GM18499 (cell line): ENCODE results near the gene XRCC1.
"Not testable (repeated sequence)": the region's sequence is repeated elsewhere in the genome, so short reads cannot be mapped to it uniquely, and the experiment has no call there.

Source experiments
- ATAC-seq: cut with Tn5 transposase; IDR thresholded peaks from one replicate; pipeline ENCODE4 v1.9.1; 2021; ENCODE audit warnings: moderate number of reproducible peaks; ENCODE audit not compliant: insufficient read depth, unreplicated experiment

XRCC1 gene

DNA sequence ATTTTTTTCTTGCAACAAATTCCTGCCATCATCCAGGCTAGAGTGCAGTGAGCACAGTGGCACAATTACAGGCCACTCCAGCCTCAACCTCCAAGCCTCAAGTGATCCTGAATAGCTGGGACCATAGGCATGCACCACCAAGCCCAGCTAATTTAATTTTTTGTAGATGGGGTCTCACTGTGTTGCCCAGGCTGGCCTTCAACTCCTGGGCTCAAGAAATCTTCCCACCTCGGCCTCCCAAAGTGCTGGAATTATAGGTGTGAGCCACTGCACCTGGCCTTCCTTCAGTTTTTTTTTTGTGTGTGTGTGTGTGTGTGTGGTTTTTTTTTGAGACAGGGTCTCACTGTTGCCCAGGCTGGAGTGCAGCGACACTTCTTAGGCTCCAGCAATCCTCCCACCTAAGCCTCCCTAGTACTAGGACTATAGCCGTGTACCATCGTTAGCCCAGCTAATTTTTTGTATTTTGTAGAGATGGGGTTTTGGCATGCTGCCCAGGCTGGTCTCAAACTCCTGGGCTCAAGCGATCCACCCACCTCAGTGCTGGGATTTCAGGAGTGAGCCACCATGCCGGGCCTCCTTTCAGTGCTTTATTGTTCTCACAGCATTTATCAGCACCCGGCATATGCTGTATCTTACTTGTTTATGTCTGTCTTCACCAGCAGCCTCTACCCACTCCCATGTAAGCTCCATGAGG is 30.7 kb upstream of the XRCC1 start:
- no peak for ATAC-seq

DNA sequence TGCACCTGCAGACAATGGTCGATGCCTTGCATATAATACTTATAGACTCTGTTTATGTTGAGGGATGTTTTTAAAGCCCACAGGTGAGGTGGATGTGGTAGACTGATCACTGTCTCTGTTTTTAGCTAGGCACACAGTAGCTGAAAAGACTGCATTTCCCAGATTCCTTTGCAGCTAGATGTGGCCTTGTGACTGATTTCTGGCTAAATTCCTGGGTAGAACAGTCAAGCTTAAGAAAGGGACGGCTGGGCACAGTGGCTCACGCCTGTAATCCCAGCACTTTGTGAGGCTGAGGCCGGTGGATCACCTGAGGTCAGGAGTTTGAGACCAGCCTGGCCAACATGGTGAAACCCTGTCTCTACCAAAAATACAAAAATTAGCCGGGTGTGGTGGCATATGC is 25.0 kb upstream of the XRCC1 start:
- ATAC-seq, result not testable (repeated sequence)

DNA sequence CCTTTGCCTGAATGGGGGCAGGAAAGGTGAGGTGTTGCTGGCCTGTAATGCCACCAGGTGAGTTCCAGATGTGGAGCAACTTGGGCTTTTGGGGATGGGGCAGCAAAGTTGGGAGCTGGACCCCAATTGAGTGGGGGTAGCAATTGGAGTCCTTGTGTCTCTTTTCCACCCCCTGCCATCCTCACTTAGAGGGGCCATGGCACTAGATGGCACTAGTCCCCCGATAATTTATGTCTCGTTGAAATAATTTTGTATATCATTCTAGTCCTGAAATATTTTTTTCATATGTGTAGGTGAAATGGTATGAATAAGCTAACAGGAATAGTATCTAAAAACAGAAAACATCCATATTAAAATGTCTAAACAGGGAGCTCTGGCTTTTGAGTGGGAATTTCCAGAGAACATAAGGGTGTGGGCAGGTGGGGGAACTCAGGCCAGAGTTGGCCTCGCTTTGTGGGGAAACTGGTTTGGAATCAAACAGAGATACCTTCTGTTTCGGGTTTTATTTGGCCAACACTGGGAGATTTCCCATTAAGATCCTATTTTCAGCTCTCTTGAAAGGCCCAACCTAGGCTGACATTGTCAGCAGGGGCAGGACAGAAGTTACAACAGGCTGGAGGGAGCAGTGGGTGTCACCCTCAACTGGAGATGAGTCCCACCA is 24.4 kb upstream of the XRCC1 start:
- ATAC-seq, result no peak

DNA sequence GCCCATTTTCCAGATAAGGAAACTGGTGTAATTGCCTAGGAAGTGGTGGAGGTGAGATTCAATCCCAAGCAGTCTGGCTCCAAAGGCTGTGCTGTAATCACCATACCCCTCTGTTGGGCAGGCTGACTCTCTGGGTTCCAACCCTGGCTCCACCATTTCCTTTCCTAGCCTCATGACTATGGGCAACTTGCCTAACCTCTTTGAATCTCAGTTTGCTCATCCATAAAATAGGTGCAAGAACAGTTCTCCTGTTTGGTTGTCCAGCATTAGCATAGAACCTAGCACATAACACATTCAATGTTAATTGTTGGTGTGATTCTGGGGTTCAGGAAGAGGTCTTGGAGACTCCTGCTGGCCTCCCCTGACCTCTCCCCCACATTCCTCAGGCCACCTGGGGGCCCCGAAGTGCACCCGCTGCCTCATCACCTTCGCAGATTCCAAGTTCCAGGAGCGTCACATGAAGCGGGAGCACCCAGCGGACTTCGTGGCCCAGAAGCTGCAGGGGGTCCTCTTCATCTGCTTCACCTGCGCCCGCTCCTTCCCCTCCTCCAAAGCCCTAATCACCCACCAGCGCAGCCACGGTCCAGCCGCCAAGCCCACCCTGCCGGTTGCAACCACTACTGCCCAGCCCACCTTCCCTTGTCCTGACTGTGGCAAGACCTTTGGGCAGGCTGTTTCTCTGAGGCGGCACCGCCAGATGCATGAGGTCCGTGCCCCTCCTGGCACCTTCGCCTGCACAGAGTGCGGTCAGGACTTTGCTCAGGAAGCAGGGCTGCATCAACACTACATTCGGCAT is 23.3 kb upstream of the XRCC1 start:
- ATAC-seq, result no peak

DNA sequence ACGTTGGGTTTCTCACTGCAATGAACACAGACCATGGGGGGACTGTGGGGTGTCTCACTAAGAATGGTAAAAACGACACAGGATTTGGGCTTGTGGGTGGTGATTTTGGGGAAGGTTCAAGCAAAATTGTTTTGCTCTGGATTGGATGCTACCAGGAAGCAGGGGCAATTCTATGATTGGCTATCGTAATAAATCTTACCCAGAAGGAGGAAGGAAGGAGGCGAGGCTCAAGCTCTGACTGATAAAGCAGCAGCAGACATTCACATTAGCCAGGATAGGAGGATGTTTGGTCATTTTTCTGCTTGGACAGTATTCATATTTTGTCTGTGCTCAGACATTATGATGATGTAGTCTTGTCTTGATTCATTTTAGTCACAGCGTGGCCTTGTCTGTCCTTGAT is 22.5 kb upstream of the XRCC1 start:
- no peak for ATAC-seq

DNA sequence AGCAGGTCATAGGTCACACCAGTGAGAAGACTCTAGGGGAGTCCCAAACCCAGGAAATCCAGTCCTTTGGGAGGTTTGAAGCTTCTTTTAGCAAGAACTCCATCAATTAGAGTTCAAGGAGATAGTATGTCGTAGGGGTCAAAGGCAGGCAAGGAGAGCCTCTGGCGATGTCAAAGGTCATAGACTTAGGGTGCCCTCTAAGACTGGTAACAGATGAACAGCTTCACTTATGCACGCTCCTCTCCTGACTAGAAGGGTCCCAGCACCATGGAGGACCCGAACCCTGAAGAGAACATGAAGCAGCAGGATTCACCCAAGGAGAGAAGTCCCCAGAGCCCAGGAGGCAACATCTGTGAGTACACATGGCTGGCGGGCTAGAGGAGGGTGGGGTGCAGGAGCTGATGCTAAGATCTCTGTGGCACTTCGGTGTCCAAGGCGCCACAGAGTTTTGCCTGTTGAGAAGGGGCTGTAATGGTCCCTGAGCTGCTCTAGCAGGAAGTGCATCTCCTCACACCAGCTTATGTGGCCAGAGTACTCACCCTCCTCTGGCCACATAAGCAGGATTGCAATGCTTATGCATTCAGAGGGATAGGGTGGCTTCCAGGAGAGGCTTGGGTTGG is 21.6 kb upstream of the XRCC1 start:
- ATAC-seq, result no peak

DNA sequence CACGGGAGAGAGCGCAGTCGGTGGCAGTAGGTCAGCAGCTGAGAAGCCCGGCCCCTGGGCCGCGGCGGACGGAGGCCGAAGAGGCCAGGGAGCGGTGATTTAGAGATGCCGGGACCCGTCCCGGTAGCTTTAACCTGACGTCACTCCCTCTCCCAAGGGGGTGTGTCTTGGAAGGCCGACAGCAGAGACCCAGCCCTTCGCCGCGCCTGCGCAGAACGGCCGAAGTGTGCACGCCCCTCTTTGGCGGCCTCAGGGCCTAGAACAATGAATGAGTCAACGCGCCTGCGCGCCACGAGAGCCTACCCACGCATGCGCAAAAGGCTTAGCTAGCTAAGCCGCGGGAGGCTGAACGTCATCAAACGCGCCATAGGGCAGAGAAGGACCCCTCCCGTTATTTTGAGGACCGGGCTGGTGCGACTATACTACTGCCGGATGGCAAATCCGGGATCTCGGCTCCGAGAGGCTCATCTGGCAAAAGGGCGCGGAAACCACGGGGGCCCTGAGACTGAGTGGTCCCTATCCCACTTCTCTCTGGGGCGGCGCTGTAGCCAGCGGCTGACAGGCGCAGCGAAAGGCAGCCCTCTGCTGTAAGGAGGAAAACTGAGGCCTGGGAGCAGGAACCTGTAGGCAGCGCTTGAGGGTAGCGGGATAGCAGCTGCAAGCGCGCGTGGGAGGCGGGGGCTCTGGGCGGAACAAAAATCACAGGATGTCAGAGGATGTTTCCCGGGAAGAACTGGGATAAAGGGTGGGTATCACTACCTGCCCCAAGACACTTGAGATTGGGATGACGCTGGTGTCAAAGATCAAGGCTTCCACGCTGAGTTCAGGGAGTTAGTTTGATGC is 20.9 kb upstream of the XRCC1 start, which contains the start of the genes IRGQ and ZNF576:
Gene IRGQ, minus strand, starts transcription at position 136 of the 843 bp plus-strand sequence. CDS start 796 bp downstream, outside the sequence.
Gene ZNF576, plus strand, starts transcription at position 597 of the 843 bp plus-strand sequence. CDS start 514 bp downstream, outside the sequence.
- peak; percentile 81 for ATAC-seq

DNA sequence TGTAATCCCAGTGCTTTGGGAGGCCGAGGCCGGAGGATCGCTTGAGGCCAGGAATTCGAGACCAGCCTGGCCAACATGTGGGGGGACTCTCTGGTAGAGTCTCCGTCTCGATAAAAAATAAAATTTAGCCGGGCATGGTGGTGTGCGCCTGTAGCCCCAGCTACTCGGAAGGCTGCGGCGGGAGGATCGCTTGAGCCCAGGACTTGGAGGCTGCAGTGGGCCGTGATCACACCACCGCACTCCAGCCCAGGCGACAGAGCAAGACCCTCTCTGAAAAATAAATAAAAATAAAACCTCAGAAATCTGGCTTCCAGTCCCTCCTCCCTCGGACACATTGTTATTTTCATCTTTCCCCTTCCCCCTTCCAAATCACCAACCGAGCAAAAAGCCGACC is 20.3 kb upstream of the XRCC1 start:
- no peak for ATAC-seq

DNA sequence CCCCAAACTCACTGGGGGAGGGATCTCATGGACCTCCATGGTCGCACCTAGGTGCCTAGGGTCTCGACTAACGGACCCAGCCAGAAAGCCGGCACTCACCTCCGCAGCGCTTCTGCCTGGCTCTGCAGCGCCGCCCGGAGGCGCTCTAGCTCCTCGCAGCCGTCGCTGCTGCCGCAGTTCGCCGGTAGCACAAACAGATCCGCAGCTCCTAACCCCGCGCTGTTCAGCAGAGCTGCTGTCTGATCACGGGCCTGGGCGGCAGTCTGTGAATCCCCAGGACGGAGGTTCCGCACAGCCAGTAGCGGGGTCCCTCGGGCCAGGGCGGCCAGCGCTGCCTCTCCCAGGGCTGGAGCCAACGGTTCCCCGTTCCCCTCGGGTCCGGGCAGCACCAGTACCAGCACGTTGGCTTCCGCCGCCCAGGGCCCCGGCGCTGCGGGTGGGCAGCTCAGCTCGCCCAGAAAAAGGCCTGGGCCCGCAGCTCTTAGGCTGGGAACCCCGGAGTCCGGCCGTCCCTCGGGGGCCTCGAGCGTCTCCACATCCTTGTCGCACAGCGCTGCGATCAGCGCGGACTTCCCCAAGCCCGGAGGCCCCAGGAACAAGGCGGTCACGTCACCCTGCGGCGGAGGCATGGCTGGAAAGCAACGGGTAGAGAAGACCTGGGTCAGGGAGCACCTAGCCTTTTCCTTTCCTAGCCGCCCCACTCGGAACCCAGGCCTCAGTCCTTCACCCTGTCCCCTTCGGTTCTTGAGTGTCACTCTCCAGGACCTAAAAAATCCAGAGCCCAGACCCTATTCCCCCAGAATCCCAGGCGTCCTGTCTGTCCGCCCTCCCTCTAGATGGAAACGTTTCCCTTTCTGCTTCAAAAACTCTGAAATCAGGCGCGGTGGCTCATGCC is 19.6 kb upstream of the XRCC1 start:
- no peak for ATAC-seq

DNA sequence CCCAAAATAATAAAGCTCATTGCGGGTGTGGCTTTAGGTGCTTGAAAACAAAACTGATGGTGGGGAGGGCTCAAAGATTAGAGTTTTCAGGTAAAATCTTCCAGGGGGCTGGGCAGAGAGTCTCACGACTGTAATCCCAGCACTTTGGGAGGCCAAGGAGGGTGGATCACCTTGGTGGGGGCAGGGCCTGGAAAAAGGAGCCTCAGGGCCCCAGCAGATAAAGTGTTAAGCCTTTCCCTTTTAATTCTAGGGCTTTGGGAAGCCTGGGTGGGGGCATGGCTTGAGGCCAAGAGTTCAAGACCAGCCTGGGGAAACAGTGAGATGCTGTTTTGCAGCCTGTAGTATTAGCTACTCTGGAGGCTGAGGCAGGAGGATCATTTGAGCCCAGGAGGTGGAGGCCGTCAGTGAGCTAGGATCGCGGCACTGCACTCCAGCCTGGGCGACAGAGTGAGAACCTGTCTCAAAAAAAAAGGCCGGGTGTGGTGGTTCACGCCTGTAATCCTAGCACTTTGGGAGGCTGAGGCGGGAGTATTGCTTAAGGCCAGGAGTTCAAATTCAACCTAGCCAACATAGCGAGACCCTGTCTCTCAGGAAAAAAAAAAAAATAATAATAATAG is 18.9 kb upstream of the XRCC1 start:
- ATAC-seq, result no peak

DNA sequence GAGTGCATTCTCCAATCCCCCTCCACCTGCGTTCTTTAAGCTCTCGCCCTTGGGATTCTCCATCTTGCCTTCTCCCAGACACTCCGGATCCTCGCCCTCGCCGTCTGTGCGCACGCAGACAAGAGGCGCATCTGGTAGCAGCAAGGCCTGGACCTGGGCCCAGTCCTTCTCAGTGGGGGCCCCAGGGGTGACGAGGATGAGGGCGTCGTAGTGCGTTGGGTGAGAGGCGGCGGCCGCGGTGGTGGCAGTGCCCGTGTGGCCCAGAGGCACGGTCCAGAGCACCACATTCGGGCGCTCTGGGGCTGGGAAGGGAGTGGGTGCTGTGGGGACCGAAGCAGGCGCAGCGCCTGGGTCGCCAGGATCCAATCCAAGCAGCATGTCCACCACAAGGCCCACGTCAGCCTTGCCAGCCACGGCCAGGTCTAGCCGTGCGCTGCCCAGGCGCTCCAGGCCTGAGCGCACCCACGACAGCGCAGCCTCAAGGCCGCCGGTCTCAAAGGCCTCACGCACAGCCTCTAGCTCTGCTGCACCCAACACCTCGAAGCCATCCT is 17.5 kb upstream of the XRCC1 start:
- no peak for ATAC-seq

DNA sequence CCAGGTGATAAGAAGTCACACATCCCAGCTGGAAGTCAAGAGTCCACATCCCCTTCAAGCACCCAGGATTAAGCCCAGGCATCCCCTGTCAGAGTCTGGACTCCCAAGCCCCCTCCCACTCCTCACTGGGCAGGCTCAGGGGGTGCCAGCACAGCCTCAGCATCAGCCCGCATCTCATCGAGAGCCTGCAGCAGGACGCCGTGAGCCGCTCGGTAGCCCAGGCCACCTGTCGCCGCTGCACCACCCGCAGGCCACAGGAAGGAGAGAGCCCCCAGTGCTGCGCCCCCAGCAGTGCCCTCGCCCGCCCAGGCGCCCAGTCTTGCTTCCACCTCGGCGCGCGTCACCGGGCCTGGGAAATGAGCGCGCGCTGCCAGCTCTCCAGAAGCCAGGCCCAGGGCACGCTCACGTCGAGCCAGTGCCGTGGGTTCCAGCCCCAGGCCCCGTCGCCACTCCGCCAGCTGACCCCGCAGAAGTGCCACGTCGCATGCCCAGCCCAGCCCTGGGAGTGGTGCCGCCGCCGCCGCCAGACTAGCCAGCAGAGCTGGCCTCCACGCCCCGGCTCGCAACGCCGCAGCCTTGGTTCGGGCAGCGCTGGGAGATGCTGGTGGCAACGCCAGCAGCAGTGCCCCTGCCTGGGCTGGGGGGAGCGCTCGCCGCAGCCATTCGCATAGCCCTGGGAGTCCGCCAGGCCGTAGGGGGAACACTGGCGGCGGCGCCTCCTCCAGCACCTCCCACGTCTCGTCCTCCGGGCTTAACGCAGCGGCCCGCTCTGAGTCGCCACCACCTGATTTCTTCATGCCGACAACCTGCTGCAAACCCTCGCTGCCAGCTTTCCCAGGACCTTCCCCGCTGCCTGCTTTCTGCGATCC is 16.8 kb upstream of the XRCC1 start:
- no peak for ATAC-seq

DNA sequence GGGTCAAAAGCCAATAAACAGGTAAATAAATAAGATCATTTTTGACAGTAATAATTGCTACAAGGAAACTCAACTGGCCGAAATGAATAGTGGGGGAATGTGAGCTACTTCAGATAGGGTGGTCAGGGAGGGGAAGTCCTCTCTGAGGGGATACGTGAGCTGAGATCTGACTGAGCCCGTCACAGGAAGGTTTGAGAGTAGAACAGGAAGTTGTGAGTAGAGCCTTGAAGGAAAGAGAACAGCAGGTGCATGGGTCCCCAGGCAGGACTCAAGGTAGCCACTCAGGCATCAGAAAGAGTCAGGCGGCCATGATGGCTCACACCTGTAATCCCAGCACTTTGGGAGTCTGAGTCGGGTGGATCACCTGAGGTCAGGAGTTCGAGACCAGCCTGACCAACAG is 14.4 kb upstream of the XRCC1 start:
- no peak for ATAC-seq

DNA sequence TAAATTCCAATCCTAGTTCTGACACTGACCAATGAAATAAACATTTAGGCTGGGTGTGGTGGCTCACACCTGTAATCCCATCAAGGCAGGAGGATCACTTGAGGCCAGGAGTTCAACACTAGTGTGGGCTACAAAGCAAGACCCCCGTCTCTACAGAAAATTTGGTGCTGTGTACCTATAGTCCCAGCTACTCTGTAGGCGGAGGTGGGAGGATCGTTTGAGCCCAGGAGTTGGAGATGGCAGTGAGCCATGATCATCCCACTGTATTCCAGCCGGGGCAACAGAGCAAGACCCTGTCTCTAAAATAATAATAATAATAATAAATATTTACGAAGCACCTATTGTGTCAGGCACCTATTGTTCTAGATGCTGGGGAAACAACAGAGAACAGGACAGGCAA is 13.9 kb upstream of the XRCC1 start:
- ATAC-seq, result no peak

DNA sequence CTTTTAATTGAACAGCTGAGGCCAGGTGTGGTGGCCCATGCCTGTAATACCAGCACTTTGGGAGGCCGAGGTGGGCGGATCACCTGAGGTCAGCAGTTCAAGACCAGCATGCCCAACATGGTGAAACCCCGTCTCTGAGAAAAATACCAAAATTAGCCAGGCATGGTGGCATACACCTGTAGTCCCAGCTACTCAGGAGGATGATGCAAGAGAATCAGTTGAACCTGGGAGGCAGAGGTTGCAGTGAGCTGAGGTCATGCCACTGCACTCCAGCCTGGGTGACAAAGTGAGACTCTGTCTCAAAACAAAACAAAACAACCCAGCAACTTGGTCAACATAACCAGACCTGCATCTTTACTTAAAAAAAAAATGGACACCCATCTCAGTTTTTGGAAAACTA is 11.7 kb upstream of the XRCC1 start:
- ATAC-seq, result not testable (repeated sequence)

DNA sequence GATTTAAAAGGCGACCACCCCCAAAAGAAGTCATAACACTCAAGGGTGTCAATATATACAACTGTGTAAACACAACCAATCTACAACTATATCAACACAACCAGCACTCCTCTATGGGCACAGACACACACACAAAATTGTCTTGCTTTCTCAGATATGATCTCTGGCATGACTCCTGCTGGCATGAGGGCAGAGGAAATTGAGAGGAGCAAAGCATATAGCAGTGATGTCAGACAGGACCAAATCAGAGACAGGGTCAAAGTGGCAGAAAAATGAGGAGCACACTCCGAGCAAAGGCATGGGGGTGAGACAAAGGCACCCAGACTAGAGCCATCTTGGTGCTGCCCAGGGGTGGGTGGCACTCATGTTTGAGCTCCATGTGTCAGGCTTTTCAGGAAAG is 11.0 kb upstream of the XRCC1 start:
- ATAC-seq, result no peak

DNA sequence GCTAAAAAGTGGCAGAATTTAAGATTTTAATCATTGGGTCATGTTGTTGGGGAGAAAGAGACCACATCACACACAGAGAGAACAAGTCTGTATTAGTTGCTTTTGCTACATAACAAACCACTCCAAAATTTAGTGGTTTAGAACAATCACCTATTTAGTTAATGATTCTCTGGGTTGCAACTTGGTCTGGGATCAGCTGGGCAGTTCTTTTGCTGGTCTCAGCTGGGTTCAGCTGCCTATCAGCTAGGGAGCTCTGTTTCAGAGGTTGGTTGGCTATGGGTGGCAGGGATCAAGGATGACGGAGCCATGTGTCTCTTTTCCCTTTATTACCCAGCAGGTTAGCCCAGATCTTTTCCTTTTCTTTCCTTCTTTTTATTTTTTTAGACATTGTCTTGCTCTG is 9.2 kb upstream of the XRCC1 start:
- no peak for ATAC-seq
